DMS153 (cell line): Measurements from ENCODE around the gene KRT86.

Experiments
- DNase-seq: peaks from one replicate; lab custom pipeline; 2025; lab: John Stamatoyannopoulos, UW

KRT86 gene

GRCh38 chr12:52356762-52357580 is 82.5 kb downstream of the KRT86 start:
- DNase-seq: no peak
